ENCODE measurements around the gene PKNOX2. TPM values are rescaled to one million over a fixed set of nuclear protein-coding genes. Genes with fewer than 3 reads are reported as not detected.
A peak's percentile ranks its signal among the peaks of the same experiment; 100 is the strongest.

The PKNOX2 gene
- total RNA-seq, 1 donor = 0.86 TPM

GRCh38 chr11:125451400-125452124, 287.0 kb downstream of the PKNOX2 start:
- DNase-seq (ENCODE audit: low read depth) = no peak

DNA sequence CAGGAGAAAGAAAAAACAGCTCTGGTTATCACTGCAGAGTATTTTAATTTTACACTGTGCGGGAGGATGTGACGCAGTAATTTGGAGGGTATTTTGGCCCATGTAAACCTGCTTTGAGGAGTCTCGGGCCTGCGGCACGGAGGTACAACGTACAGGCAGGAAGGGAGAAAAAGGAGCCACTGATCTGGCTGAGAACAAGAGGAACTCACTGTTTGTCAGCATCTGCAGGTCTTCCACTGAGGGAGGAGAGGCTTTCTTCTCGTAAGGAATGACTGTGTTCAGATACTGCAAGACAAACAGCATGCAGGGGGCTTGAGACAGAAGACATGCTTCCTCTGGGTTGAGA, 287.5 kb downstream of the PKNOX2 start:
- H3K4me3 ChIP-seq (ENCODE audit: low read depth, low read length) = no peak overlapping the region
- DNase-seq (ENCODE audit: low read depth) = no peak
- no peak for TF ChIP-seq CTCF (IDR thresholded peaks at IDR 0.05; ENCODE audit: insufficient read depth, low read depth, low read length)

More at GRCh38 chr11:125451400-125452124, 287.0 kb downstream of the PKNOX2 start:
- no peak for TF ChIP-seq CTCF (IDR thresholded peaks at IDR 0.05; ENCODE audit: insufficient read depth, low read depth, low read length)
- H3K4me3 ChIP-seq (ENCODE audit: low read depth, low read length) = no peak overlapping the region

GRCh38 chr11:125454047-125454446, 289.5 kb downstream of the PKNOX2 start:
- no peak overlapping the region for H3K4me3 ChIP-seq (ENCODE audit: low read depth, low read length)
- TF ChIP-seq CTCF (IDR thresholded peaks at IDR 0.05; ENCODE audit: insufficient read depth, low read depth, low read length) = no peak

GRCh38 chr11:125455851-125456250, 291.3 kb downstream of the PKNOX2 start:
- no peak for DNase-seq (ENCODE audit: low read depth)
- no peak overlapping the region for H3K4me3 ChIP-seq (ENCODE audit: low read depth, low read length)
- TF ChIP-seq CTCF (IDR thresholded peaks at IDR 0.05; ENCODE audit: insufficient read depth, low read depth, low read length) = no peak

More at GRCh38 chr11:125454047-125454446, 289.5 kb downstream of the PKNOX2 start:
- no peak for DNase-seq (ENCODE audit: low read depth)

DNA sequence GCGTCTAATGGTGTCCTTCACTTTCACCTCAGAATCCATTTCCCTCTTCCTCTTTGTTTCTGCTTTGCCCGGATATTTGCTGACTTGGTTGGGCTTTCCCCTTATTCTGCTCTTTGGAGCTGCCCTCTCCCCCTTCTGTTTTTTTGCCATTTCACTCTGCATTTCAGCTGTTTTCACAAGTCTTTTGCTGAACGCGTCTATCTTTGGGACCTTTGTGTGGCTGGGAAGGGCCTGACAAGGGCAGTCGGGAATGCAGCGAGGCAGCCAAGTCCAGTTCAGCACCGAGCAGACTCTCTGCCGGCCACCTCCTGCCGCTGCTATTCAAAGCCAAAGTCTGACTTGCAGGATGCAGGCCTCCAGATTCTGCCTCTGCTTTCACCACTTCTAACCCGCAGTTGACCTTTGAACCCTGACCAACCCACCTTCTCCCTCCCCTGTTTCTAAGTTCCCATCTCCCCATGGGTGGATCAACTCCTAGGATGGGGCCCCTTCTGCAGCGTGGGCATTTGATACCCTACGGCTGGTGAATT, 293.3 kb downstream of the PKNOX2 start:
- no peak overlapping the region for H3K4me3 ChIP-seq (ENCODE audit: low read depth, low read length)
- peak; percentile 16 for DNase-seq (ENCODE audit: low read depth)
- TF ChIP-seq CTCF (IDR thresholded peaks at IDR 0.05; ENCODE audit: insufficient read depth, low read depth, low read length) = no peak

- no peak for TF ChIP-seq CTCF (IDR thresholded peaks at IDR 0.05; ENCODE audit: insufficient read depth, low read depth, low read length)
- DNase-seq (ENCODE audit: low read depth) = no peak
- H3K4me3 ChIP-seq (ENCODE audit: low read depth, low read length) = no peak overlapping the region
These were observed 295.7 kb downstream of the PKNOX2 start for GRCh38 chr11:125460275-125460674.

All from fibroblast of villous mesenchyme (primary cell).